GM21737 (cell line): ENCODE results near the gene OPCML.

Experiments
- ATAC-seq: cut with Tn5 transposase; IDR thresholded peaks from one replicate; pipeline ENCODE4 v1.9.1; 2021; ENCODE audit warnings: mild to moderate bottlenecking, moderate library complexity; ENCODE audit not compliant: unreplicated experiment

OPCML gene

GRCh38 chr11:132782102-132782501 is 750.2 kb downstream of the OPCML start:
- no peak for ATAC-seq

DNA sequence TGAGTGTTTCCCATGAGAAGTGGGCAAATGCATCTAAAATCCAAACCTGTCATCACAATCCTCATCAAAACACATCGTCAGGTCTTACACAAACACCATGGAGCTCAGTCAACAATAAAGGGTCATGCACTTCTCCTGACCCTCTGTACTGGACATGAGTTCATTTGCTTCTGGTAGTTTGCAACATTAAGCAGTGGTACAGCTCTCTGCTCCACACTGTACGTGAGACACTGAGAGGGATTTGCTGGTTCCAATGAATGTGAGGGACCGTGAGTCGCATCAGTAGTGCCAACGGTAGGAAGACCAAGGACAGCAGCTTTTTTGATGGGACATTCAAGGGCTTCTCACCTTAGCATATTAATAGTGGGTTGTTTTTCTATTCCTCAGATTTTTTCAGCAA is 752.3 kb downstream of the OPCML start:
- no peak for ATAC-seq

- no peak for ATAC-seq
Measured at GRCh38 chr11:132779497-132779896, 752.8 kb downstream of the OPCML start.

DNA sequence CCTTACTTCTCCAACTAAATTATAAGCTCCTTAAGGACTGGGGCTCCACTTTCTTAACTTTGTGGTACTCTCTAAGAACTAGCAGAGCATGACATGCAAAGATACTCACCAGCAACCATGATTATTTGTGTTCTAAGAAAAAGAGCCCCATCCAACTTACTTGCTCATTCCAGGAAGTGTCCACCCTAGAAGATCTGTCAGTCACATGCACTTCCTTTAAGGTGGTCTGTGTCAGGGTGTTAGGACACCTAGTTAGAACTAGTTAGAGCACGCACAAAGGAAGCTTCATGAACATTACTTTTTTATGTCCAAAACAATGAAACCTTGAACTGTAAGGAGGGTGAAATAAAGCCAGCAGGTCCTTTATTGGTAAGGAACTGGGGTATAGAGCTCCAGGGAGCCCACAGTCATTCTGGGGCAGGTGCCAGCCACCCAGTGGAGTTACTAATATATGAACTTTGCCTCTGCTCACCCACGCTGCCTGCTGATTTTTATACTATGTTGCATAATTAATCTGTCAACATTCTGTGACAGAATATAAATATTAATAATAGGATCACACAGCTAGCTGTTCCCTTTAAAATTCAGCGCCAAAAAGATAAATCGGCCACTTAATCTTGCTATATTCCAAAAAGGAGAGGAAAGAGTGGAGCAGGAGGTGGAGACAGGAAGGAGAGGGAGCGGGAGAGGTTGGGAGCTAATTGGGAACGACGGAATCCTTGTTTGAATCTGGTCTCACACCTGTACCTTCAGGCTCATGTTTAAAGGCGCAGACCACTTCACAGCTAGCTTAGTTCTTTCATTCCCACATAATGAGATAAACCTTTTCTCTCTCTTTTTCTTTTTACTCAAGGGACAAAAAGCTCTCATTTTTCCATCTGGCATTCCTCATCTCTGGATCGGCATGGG is 755.0 kb downstream of the OPCML start:
- ATAC-seq, result no peak

DNA sequence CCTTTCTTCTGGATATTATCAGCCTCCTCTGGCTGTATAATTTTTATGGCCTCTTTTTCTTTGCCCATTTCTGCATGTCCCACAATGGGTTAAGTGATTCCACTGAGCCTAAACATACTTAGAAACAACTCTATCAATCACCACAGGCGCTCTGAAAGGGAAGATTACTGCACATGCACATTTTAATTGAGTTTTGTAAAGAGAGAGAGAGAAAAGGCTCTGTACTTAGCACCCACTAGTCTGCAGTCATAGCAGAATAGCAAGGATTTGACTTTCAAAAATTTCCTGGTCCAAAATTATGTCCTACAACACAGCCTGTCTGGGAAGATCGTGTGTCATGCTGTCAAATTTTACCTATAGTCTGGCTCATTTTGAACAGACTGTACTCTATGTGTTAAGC is 758.5 kb downstream of the OPCML start:
- no peak for ATAC-seq

DNA sequence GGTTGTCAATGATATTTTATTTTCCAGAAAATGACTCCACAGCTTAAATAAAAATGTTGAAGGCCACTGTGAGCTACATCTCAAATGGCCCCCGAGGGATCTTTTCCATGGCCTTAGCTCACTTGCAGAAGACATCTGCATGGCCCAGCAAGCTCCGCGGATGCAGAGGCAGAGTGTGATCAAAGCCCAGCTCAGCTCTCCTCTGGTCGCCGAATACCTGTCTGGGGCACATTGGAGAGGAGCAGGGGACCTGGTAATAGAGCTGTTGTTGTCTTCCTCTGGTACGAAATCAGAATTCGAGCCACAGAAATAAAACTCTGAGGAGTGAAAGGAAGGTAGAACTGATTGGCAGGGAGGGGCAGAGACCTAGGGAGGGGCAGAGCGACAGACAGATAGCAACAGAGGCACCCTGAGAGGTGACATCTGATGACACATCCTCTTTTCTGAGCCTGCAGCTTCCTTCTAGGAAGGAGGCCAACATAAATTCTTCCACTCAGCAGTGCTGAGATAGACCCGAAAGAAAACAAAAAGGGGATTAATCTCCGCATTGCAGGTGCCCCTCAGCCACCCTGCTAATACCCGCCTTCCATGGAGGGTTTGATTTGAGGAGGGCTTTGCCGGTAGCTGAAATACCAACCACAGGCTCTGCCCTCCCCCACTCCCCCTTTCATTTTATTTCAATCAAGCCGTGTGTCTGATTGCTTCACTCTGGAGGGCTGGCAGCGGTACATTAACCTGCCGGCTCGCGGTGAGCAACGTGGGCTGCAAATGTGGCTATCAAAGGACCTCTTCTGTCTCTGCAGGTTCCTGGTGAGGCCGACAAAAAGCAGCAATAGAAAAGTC is 759.4 kb downstream of the OPCML start:
- ATAC-seq, result no peak

GRCh38 chr11:132771746-132772145 is 760.6 kb downstream of the OPCML start:
- ATAC-seq, result no peak

GRCh38 chr11:132770829-132771530 is 761.3 kb downstream of the OPCML start:
- no peak for ATAC-seq

DNA sequence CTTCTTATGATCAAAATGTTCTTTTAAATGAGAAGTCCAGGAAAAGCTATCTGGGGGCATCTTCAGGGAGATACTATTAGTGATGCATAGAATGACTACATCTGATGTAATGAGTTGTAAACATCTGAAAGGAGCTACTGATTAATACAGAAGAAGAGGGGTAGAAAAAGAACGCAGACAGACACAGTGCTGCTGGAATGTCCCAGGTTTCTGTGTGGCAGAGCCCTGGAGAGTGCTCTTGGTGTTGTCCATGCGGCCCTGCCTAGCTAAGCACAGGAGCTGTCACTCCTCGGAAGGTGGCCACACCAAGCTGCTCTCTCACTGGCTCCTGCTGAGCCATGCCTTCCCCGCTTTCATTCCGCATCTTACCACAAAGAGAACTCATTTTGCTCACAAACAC is 768.8 kb downstream of the OPCML start:
- ATAC-seq, result no peak

- ATAC-seq, result no peak
Measured at GRCh38 chr11:132755934-132756333, 776.4 kb downstream of the OPCML start.

DNA sequence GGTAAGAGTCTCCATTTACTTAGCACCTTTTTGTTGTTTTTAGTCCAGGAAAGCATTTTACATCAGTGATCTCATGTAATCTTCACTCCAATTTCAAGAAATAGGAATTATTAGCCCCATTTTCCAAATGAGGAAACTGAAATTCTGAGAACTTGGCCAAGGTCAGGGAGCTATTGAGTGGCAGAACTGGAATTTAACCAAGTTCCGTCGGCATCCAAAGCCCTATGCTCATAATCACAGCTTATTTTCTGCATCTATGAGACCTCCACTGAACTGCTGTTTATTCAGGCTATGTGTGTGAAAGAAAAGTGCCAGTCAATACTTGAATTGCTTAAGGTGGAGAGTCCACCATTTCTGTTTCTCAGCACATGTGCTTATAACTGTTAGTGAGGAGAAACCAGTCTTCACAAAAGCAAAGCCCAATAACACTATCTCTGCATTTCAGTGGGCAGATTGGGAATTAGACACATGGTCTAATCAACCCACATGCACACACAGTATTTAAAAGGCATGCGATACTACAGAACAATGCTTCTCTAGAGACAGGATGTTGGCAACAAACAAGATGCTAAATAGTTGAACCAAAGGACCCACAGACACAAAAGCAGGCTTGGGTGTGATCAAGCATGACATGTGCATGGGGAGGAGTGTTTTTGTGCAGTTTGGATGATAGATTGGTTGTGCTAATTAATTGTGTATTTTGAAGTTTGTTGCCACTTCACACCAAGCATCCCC is 780.6 kb downstream of the OPCML start:
- ATAC-seq, result no peak

- no peak for ATAC-seq
Measured at GRCh38 chr11:132746305-132746704, 786.0 kb downstream of the OPCML start.

- no peak for ATAC-seq
Measured at GRCh38 chr11:132745306-132745705, 787.0 kb downstream of the OPCML start.

DNA sequence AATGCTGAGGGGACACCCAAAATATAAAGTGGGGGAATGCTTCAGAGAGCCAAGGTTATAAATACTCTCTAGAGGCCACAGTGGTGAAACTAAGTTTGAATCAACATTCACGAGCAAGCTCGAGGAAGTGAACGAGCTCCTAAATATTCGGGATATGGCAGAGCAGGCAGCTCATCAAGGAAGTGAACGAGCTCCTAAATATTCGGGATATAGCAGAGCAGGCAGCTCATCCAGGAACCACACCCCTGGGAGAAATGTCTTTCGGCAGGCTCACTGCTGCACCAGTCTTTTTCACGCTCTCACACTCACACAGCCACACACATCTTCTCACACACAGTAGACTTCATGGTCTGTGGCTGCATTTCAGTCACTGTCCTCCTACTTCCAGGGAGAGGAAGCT is 787.5 kb downstream of the OPCML start:
- no peak for ATAC-seq

DNA sequence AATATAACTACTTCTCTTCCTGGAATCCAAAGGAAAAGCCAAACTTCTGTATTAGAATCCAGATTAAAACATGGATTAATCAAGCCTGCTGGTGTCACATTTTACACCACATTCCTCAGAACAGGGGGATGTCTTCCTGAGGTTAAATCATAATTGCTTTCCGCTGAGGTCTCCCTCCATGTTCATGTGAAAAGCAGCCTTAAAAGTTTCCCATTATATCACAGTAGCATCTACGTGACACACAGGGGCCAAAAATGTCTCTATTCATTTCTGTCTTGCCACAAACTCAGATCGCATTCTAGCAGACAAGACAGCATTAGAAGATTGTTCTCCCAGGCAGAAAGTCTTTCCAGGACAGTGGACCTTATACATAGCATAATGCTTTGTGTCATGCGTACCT is 788.7 kb downstream of the OPCML start:
- no peak for ATAC-seq

DNA sequence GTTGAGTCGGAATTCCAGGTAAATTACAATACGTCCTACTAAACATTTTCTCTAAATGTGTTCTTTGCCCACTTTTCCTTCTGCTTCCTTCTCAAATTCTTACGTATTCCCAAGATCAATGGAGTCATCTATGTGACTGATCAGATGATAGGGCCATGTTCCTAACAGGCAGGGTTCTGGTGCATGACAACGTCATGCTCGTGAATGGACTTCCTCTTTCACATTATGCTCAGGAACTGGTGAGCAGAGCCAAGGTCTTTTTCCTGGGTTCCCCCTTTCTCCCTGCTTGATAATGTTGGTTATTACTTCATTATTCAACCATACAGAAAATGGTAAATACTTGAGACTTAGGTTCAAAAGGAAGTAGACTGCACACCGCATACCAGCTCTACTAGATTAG is 789.4 kb downstream of the OPCML start:
- ATAC-seq, result no peak

- ATAC-seq, result no peak
Measured at GRCh38 chr11:132734217-132734616, 798.1 kb downstream of the OPCML start.

GRCh38 chr11:132728026-132728425 is 804.3 kb downstream of the OPCML start:
- ATAC-seq, result no peak

DNA sequence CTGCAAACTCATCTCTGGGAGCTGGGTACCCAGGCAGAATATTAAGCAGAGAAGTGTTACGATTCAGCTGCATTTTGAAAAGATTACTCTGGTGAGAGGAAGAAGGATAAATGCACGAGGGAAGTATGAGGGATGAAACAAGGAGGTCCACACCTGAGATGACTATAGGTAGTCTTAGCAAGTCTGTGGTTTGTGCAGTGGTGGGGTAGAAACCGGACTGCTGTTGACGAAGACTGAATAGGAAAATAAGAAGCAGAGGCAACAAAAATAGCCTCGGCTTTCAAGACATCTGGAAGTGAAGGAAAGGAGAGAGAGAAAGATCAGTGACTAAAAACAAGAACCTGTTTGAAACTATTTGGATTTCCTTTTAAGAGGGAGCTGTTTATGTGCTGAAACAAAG is 810.8 kb downstream of the OPCML start:
- no peak for ATAC-seq

- ATAC-seq, result no peak
Measured at GRCh38 chr11:132719684-132720083, 812.6 kb downstream of the OPCML start.
